GM21390 (cell line): ENCODE data around the gene NES.

Source experiments
- ATAC-seq: cut with Tn5 transposase; IDR thresholded peaks from one replicate; pipeline ENCODE4 v1.9.1; 2021; ENCODE audit not compliant: unreplicated experiment

NES gene

DNA sequence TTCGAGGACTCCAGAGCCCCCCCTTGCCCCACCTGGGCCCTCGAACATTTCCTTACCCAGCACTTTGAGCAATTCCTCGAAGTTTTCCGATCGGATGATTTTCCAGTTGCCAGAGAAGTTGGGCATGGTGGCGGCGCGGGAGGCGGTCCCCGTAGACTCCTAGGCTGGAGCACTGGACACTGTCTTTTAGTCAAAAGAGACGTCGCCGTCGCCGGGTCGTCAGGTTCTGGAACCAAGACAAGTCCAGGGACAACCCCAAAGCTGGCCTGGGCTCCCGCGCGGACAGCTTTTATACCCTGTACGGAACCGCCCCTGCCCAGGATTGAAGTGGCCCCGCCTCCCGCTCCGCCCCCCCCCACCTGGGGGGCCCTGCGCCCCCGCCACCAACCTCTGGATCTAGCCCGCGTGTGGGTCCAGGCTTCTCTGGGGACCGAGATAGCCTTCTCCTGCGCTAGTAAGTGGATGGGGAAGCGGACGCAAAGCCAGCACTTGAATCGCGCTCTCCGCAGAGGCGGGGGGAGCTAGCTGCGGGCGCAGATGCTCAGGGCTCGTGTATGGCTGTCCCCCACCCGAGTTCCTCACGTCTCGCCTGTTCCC lies 28.2 kb upstream of the NES start, which contains the start of gene CRABP2:
TSS of gene CRABP2 (minus strand) at position 263 of the 597 bp plus-strand sequence. CDS start at position 126, 137 bp downstream.
- ATAC-seq, result no peak

GRCh38 chr1:156704930-156705320 lies 27.7 kb upstream of the NES start:
- no peak for ATAC-seq

- ATAC-seq, result no peak
Observed at GRCh38 chr1:156704166-156704711, 27.0 kb upstream of the NES start.

- ATAC-seq, result no peak
Observed at GRCh38 chr1:156703741-156704140, 26.5 kb upstream of the NES start.

GRCh38 chr1:156703336-156703735 lies 26.1 kb upstream of the NES start:
- no peak for ATAC-seq

- no peak for ATAC-seq
Observed at GRCh38 chr1:156700736-156701531, 23.7 kb upstream of the NES start.

- ATAC-seq, result no peak
Observed at GRCh38 chr1:156698995-156699394, 21.8 kb upstream of the NES start.

DNA sequence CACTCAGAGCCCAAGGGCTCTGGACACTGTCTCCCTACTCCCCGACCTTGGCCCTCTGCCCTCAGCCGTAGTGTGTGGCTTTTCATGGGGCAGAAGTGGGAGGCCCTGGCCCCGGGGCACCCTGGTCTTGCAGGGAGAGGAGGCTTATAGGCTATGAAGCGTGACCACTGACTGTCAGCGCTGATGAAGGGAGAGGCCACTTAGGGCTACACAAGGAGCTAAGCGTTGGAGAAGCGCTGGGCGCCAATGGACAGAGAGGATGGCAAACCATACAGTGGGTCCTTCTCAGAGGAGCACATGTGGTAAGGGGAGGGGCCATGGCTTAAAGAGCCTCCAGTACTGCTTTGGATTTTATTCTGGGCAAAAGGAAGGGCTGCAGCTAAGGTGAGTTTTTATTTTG lies 20.3 kb upstream of the NES start:
- no peak for ATAC-seq

DNA sequence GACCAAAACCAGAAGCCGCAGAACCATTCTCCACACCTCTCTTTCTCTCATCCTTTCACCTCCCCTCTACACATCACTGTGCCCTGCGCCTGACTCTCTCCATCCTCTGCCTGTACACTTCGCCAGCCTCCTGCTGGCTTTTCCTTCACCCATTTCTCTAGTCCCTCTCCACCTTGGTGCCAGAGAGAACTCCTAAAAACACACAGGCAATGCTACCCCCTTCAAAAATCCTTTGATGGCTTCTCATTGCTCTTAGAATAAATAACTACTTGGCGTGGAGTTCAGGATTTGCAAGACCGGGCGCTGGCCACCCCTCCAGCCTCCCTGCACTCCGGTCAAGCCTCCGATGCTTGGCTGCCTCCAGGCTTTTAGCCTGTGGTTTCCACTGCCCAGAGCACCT lies 19.5 kb upstream of the NES start:
- ATAC-seq, result no peak

DNA sequence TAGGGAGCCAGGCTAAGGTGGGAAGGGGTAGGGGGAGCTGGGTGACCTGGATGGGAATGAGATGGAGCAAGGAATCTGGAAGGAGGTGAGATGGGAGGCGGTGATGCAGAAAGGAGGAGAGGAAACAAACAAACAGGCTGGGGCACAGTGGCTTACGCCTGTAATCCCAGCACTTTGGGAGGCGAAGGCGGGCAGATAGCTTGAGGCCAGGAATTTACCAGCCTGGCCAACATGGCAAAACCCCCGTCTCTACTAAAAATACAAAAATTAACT lies 17.4 kb upstream of the NES start:
- ATAC-seq, result no peak

GRCh38 chr1:156693848-156694689 lies 16.9 kb upstream of the NES start:
- no peak for ATAC-seq

DNA sequence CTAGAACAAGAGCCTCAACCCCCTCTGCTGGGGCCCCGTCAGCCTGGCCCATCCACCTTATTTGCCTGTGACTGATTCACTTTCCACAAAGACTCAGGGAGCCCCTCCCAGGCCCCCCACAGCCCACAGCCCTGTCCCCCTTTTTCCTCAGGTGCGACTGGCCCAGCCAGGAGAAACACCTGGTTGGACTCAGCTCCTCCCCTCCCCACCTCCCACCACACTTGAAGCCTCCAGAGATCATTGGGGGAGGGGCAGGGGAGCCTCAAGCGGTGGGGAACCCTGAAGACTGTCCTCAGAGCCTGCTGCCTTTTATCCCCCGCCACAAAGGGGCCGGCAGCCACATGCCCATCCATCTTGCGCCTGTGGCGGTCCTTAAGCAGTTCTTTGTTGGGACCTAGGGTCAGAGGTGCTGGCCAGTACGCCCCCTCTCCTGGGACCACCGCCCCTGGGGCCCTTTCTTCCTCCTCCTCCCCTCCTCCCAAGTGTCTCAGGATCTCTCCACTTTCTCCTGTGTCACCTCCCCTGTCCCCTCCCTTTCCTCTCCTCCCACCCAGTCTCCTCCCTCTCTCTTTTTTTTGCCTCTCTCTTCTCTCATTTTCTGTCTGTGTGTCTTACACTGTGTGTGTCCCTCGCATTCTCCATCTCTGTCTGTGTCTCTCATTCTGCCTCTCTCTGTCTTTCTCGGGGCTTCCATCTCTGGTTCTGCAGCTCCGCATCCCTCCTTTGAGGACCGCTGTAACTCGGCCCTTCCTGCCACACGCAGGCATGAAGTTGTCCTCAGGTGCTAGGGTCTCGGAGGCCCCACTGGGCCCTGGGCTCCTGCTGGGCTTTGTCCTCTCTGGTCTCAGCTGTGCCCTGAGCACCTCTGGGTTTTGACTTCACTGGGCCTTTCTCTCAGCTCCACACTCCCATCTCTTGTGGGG lies 16.0 kb upstream of the NES start:
- ATAC-seq, result no peak

- no peak for ATAC-seq
Observed at GRCh38 chr1:156692441-156692924, 15.3 kb upstream of the NES start.

DNA sequence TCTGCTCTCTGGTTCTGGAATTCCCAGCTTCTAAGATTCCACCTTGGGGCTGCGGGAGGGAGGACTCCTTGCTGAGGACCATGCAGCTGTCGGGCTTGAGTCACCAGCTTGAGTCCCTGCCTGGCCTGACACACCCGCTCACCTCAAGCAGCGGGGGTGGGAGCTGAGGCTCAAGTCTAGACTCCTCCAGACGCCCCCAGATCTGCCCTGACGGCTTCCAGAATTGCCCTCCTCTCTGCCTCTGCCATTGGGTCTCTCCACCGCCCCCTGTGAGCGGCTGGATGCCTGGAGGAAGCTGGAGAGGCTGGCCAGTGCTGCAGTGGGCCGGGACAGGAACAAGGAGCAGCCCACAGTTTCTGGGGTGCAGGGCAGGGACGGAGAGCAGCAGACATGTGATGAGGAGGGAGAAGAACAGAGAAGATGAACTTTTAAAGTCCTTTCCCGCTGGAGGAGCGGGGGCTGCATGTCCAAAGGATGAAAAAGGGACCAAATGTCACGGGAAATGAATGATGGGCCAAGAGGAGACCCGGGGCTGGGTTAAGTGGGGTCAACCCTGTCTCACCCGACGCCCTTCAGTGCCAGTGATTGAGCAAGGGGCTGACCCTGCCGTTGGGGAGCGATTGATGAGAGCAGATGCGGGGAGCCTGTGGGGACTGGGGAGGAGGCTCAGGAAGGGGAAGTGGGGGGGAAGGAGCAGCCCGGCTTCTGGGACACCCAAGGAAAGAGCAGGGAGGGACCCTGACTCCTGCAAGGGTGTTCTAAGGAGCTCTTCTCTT lies 14.6 kb upstream of the NES start:
- ATAC-seq, result no peak

DNA sequence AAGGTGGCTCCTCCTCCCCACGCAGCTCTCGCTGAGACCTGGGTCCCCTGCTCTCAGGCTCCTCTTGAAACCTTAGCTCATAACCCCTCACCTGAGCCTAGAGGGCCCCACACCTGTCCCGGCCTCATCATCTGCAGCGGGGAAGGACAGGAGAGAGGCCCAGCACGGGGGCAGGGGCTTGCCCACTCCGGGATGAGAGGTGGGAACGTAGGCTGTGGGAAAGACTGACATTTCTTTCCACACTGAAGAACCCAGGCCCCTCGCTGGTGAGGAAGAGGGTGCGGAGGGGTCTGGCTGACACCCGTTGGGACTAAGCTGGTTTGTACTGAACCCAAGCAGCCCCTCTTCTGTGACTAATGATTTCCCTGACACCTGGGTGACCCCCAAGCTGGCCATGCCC lies 14.0 kb upstream of the NES start:
- ATAC-seq, result no peak

GRCh38 chr1:156690675-156691036 lies 13.4 kb upstream of the NES start:
- ATAC-seq, result no peak

DNA sequence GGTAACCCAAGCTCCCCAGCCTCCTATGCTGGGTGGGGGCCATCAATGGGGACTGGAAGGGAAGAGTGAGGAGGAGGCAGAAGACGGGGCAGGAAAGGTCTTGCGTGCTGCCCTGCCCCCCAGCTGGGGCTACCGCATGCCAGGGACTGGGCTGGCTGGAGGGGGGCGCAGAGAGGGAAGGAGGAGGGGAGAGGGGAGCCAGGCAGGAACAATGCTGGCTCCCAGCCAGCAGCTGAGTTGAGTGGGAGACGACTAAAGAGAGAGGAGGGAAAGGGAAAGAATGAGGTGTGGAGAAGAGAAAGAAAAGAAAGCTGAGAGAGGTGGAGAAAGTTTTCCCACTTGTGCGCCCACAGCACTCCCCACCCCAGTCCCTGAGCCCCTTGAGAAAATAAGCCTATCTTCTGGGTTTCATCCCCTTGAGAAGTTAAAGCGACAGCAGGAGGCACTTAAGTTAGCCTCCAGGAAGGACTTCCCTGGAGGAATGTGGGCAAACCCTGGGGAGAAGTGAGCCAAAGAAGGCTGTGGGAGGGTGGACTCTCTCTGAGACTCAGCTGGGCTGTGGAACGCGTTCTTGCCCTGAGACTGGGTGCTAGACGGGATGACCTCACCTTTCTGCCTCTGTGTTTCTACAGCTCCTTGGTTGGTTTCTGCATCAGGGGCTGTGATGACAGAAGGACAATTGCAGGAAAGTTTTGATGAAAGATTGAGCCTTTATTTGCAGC lies 12.9 kb upstream of the NES start:
- no peak for ATAC-seq

GRCh38 chr1:156689035-156689952 lies 12.1 kb upstream of the NES start:
- no peak for ATAC-seq
